Chondrocyte (in vitro differentiated cells): Measurements from ENCODE around the gene CALN1. TPM values are rescaled to one million over a fixed set of nuclear protein-coding genes. Genes with fewer than 3 reads are reported as not detected.
"Not testable (repeated sequence)": the region's sequence is repeated elsewhere in the genome, so short reads cannot be mapped to it uniquely, and the experiment has no call there.

ENCODE experiments used
- DNase-seq: peaks from one replicate; pipeline ENCODE4 v3.0.0; 2021; ENCODE audit warnings: mixed read lengths, low spot score
- H3K27ac Mint-ChIP-seq: one replicate; pipeline ENCODE4 v1.8.0; 2021; ENCODE audit warnings: mild to moderate bottlenecking, moderate library complexity, mixed read lengths; ENCODE audit not compliant: unreplicated experiment
- H3K27me3 Mint-ChIP-seq: 2 replicates; pipeline ENCODE4 v1.8.0; 2021; ENCODE audit warnings: low read depth, mixed read lengths
- H3K36me3 Mint-ChIP-seq: 2 replicates; pipeline ENCODE4 v1.8.0; 2021; ENCODE audit warnings: low read depth, mixed read lengths
- H3K4me1 Mint-ChIP-seq: 2 replicates; pipeline ENCODE4 v1.8.0; 2021; ENCODE audit warnings: low read depth, mild to moderate bottlenecking, mixed read lengths
- H3K4me3 Mint-ChIP-seq: one replicate; pipeline ENCODE4 v1.8.0; 2021; ENCODE audit warnings: mild to moderate bottlenecking, moderate library complexity, mixed read lengths; ENCODE audit not compliant: unreplicated experiment
- H3K9me3 Mint-ChIP-seq: 2 replicates; pipeline ENCODE4 v1.8.0; 2021; ENCODE audit warnings: low read depth, mixed read lengths
- CTCF ChIP-seq: fragments of 200-600 bp; sonication (generic); IDR thresholded peaks from 2 replicates; pipeline ENCODE4 v1.5.0; 2021; ENCODE audit warnings: antibody characterized with exemption, mild to moderate bottlenecking, moderate library complexity
- total RNA-seq: library from RNA; stranded (reverse); gene quantifications from 3 replicates; pipeline ENCODE4 v1.2.1, GENCODE V29; 2021

CALN1 gene
- total RNA-seq, 1 donor from 2014 or later = not detected

GRCh38 chr7:72077786-72078185, 334.4 kb downstream of the CALN1 start:
- Mint-ChIP-seq H3K27me3 (peaks cover 2% of the 10 kb centered on the region), H3K36me3 (no peaks in the 10 kb centered on the region), H3K9me3 (peaks cover 4% of the 10 kb centered on the region), H3K4me1 (no peaks in the 10 kb centered on the region), H3K4me3 (no peak overlapping the region), H3K27ac (no peak overlapping the region)
- no peak for TF ChIP-seq CTCF
- no peak for DNase-seq

- DNase-seq = no peak
- no peak overlapping the region for H3K4me3 Mint-ChIP-seq
- no peak overlapping the region for H3K27ac Mint-ChIP-seq
- H3K4me1 Mint-ChIP-seq = no peaks in the 10 kb centered on the region
- H3K27me3 Mint-ChIP-seq = peaks cover 2% of the 10 kb centered on the region
- no peak for TF ChIP-seq CTCF
- H3K36me3 Mint-ChIP-seq = peaks cover 2% of the 10 kb centered on the region
- H3K9me3 Mint-ChIP-seq = peaks cover 16% of the 10 kb centered on the region
Observed at GRCh38 chr7:72072901-72073300, 339.2 kb downstream of the CALN1 start.

DNA sequence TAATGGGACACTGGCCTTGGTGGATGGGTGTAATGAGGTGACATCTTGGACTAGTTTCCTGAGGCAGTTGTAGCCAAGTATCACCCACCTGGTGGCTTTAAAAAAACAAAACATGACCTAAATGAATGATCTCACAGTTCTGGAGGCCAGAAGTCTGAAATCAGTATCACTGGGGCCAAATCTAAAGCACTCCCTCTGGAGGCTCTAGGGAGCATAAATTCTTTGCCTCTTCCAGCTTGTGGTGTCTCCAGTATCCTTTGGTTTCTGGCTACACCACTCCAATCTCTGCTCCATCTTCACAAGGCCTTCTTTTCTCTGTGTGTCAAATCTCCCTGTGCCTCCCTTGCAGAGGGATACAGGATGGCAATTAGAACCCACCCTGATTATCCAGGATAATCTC, 342.9 kb downstream of the CALN1 start:
- Mint-ChIP-seq H3K27me3 (peaks cover 2% of the 10 kb centered on the region), H3K4me3 (no peak overlapping the region), H3K36me3 (peaks cover 2% of the 10 kb centered on the region), H3K9me3 (peaks cover 16% of the 10 kb centered on the region), H3K27ac (no peak overlapping the region), H3K4me1 (no peaks in the 10 kb centered on the region)
- DNase-seq = no peak
- no peak for TF ChIP-seq CTCF

DNA sequence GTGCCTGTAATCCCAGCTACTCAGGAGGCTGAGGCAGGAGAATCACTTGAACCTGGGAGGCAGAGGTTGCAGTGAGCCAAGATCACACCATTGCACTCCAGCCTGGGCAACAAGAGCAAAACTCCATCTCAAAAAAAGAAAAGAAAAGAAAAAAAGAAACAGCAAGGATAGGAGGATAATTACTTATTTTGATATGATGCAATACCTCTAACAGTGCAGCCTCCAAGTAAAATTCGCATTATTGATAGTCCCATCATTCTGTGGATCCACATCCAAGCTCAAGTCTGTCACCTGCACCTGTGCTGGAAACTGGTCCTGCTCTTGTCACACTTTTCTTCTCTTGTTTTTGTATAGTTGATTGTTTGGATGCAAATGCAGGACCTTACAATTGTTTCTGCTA, 346.4 kb downstream of the CALN1 start:
- H3K9me3 Mint-ChIP-seq, H3K36me3 Mint-ChIP-seq, H3K27me3 Mint-ChIP-seq, H3K27ac Mint-ChIP-seq, H3K4me3 Mint-ChIP-seq, H3K4me1 Mint-ChIP-seq, DNase-seq: not testable (repeated sequence)

GRCh38 chr7:72064916-72065315, 347.2 kb downstream of the CALN1 start:
- Mint-ChIP-seq H3K9me3 (peaks cover 11% of the 10 kb centered on the region), H3K4me3 (no peak overlapping the region), H3K27ac (no peak overlapping the region), H3K4me1 (no peaks in the 10 kb centered on the region), H3K27me3 (no peaks in the 10 kb centered on the region), H3K36me3 (no peaks in the 10 kb centered on the region)
- DNase-seq = no peak
- no peak for TF ChIP-seq CTCF

DNA sequence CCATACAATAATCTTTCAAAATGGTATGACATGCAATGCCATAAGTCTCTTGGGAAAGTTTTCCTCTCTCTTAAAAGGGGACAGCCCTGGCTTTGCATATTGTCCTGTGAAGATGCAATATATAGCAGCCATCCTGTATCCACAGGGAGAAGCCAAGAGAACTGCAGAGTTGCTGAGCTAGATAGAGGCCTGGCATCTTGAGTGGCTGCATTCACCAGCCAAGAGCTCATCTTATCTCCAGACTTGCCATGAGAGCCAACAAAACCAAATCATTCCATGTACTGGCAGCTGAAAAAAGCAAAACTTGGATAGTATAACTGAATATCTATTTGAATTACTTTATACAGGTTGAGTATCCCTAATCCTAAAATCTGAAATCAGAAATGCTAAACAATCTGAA, 348.8 kb downstream of the CALN1 start:
- no peak for DNase-seq
- H3K4me1 Mint-ChIP-seq = no peaks in the 10 kb centered on the region
- no peaks in the 10 kb centered on the region for H3K36me3 Mint-ChIP-seq
- H3K27me3 Mint-ChIP-seq = no peaks in the 10 kb centered on the region
- no peak for TF ChIP-seq CTCF
- no peak overlapping the region for H3K4me3 Mint-ChIP-seq
- H3K27ac Mint-ChIP-seq = no peak overlapping the region
- peaks cover 11% of the 10 kb centered on the region for H3K9me3 Mint-ChIP-seq
